ENCODE results near the gene CROCC. TPM values are rescaled to one million over a fixed set of nuclear protein-coding genes. Genes with fewer than 3 reads are reported as not detected.
"Not testable (repeated sequence)": the region's sequence is repeated elsewhere in the genome, so short reads cannot be mapped to it uniquely, and the experiment has no call there.

Gene CROCC
- total and polyA plus RNA-seq, 5 donors: 6.7 to 14.6 (median 11.5) TPM

DNA sequence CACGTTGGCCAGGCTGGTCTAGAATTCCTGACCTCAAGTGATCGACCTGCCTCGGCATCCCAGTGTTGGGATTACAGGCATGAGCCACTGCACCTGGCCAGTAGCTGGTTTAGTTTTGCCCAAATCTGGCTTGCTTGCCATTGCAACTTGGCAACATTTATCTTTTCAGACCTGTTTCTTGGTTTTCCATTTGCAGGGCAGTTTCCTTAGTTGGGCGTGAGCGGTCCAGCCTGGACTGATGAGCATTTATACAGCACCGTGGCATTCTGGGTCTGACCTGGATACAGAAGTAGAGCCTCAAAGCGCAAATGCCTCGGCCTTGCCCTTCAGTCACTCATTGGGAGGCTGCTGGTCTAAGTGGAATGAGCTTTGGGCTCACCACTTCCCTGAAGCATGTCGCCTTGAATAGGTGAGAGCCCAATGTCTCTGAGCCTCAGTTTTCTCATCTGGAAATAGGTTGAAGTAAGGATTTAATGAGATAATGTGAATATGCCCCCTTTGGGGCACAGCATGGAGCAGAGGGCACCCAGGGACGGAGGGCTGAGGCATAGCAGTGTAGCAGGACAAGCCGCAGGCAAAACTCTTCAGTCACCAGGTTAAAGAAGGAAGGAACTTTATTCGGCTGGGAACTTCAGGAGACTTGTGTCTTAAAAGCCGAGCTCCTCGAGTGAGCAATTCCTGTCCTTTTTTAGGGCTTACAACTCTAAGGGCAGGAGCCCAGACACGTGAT, 2.6 kb upstream of the CROCC start:
- H3K4me1 ChIP-seq (ENCODE audit: control insufficient read depth, insufficient read depth, low read length); intact Hi-C loops (cut with DNase I); H3K27ac ChIP-seq (ENCODE audit: low read length); H3K4me3 ChIP-seq (ENCODE audit: low read length); H3K27me3 ChIP-seq (ENCODE audit: control insufficient read depth, insufficient read depth); ATAC-seq; H3K9me3 ChIP-seq (ENCODE audit: control insufficient read depth, low read length): not testable (repeated sequence)
- 89% methylated on average over 15 of the region's 15 CpGs for WGBS
- DNase-seq: peak in 1 of 3 donors; percentile 29

DNA sequence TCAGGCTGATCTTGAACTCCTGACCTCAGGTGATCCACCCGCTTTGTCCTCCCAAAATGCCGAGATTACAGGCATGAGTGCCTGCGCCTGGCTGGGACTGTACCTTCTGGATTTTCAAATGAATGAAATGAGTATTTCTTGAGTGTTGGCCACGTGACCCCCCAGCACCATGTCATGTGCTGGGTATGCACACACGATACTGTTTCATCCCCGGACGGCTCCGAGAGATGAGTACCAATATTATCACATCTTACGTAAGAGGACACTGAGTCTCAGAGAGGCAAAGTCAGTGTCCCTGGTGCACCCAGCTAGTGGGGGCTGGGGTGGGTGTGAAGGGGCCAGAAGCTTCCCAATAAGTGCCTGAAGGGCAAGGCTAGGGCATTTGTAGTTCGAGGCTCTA, 780 bp upstream of the CROCC start:
- ATAC-seq (no peak), DNase-seq (peak in 1 of 3 donors; percentile 27)
- intact Hi-C loops (cut with DNase I): no loop called here
- no peak overlapping the region for H3K4me3 ChIP-seq (ENCODE audit: low read length)
- whole genome bisulfite sequencing: 87% methylated on average over 10 of the region's 10 CpGs
- no peaks in the 10 kb centered on the region for H3K27me3 ChIP-seq (ENCODE audit: control insufficient read depth, insufficient read depth)
- H3K9me3 ChIP-seq (ENCODE audit: control insufficient read depth, low read length): no peaks in the 10 kb centered on the region
- no peaks in the 10 kb centered on the region for H3K4me1 ChIP-seq (ENCODE audit: control insufficient read depth, insufficient read depth, low read length)
- H3K27ac ChIP-seq (ENCODE audit: low read length): no peak overlapping the region

GRCh38 chr1:16922466-16922865, 735 bp downstream of the CROCC start:
- no peaks in the 10 kb centered on the region for H3K27me3 ChIP-seq (ENCODE audit: control insufficient read depth, insufficient read depth)
- H3K4me3 ChIP-seq (ENCODE audit: low read length): no peak overlapping the region
- no peaks in the 10 kb centered on the region for H3K9me3 ChIP-seq (ENCODE audit: control insufficient read depth, low read length)
- intact Hi-C loops (cut with DNase I): no loop called here
- no peaks in the 10 kb centered on the region for H3K4me1 ChIP-seq (ENCODE audit: control insufficient read depth, insufficient read depth, low read length)
- DNase-seq (peak in 1 of 3 donors; percentile 36), ATAC-seq (no peak)
- 90% methylated on average over 10 of the region's 10 CpGs for WGBS
- H3K27ac ChIP-seq (ENCODE audit: low read length): no peak overlapping the region

DNA sequence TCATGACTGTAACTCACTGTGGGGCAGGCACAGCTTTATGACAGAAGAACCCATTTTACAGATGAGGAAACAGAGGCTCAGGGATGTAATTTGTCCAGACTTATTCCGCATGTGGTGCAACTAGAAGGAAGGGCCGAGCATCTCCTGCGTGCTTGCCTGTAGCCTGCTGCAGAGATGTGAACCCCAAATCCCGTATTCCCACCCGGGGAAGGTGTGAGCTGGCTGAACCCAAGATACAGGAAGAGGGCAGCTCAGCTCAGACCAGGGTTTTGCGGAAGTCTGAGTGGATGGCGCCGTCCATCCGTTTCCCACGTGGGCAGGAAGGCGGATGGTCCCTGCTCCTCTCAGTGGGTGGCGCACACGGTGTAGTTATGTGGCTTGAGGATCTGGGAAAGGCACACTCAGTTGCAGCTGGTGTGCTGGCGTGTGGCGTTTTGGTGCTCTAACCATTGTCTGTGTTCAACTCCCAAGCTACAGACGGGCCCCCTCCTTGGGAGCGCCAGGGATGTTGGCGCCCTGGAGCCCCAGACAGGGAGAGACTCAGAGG, 1.2 kb downstream of the CROCC start:
- Histone ChIP-seq H3K27ac (ENCODE audit: low read length) (no peak overlapping the region), H3K9me3 (ENCODE audit: control insufficient read depth, low read length) (no peaks in the 10 kb centered on the region), H3K27me3 (ENCODE audit: control insufficient read depth, insufficient read depth) (no peaks in the 10 kb centered on the region), H3K4me1 (ENCODE audit: control insufficient read depth, insufficient read depth, low read length) (no peaks in the 10 kb centered on the region), H3K4me3 (ENCODE audit: low read length) (no peak overlapping the region)
- DNase-seq (peak in 1 of 3 donors; percentile 55), ATAC-seq (no peak)
- intact Hi-C loops (cut with DNase I): no loop called here
- WGBS: 83% methylated on average over 18 of the region's 18 CpGs

DNA sequence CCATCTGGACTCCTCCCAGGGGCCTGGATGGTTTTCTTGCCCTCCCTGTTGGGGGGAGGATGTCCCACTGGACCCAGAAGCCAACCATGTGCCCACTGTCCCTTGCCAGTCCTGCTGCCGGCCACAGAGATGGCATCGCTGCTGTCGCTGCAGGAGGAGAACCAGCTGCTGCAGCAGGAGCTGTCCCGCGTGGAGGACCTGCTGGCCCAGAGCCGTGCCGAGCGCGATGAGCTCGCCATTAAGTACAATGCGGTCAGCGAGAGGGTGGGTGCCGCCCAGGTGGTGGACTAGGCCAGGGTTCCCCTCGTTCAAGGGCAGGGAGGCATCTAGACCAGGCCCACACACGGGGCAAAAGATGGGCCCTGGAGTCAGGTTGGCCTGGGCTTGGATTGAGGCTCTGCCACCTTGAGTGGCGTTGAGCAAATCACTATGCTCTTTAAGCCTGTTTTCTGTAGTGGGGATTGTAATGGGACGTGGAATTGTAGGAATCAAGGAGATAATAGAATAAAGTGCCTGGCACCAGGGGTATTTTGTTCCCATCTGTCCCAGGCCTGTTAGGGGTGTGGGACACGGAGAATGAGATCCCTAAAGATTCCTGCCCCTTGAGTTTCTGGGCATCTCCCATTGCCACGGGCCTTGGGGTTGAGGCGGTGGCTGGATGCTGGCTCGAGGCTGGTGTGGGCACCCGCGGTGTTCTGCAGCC, 2.6 kb downstream of the CROCC start:
- 88% methylated on average over 23 of the region's 23 CpGs for WGBS
- Histone ChIP-seq H3K9me3 (ENCODE audit: control insufficient read depth, low read length) (no peaks in the 10 kb centered on the region), H3K4me1 (ENCODE audit: control insufficient read depth, insufficient read depth, low read length) (no peaks in the 10 kb centered on the region), H3K27ac (ENCODE audit: low read length) (no peak overlapping the region), H3K27me3 (ENCODE audit: control insufficient read depth, insufficient read depth) (no peaks in the 10 kb centered on the region), H3K4me3 (ENCODE audit: low read length) (no peak overlapping the region)
- ATAC-seq (no peak), DNase-seq (peak in 1 of 3 donors; percentile 67)
- intact Hi-C loops (cut with DNase I): no loop called here

- no peaks in the 10 kb centered on the region for H3K27me3 ChIP-seq (ENCODE audit: control insufficient read depth, insufficient read depth)
- intact Hi-C loops (cut with DNase I): no loop called here
- 93% methylated on average over 13 of the region's 13 CpGs for WGBS
- H3K4me3 ChIP-seq (ENCODE audit: low read length): no peak overlapping the region
- no peaks in the 10 kb centered on the region for H3K9me3 ChIP-seq (ENCODE audit: control insufficient read depth, low read length)
- H3K27ac ChIP-seq (ENCODE audit: low read length): no peak overlapping the region
- DNase-seq (peak in 1 of 3 donors; percentile 61), ATAC-seq (no peak)
- no peaks in the 10 kb centered on the region for H3K4me1 ChIP-seq (ENCODE audit: control insufficient read depth, insufficient read depth, low read length)
Observed at GRCh38 chr1:16924919-16925477, 3.3 kb downstream of the CROCC start.

DNA sequence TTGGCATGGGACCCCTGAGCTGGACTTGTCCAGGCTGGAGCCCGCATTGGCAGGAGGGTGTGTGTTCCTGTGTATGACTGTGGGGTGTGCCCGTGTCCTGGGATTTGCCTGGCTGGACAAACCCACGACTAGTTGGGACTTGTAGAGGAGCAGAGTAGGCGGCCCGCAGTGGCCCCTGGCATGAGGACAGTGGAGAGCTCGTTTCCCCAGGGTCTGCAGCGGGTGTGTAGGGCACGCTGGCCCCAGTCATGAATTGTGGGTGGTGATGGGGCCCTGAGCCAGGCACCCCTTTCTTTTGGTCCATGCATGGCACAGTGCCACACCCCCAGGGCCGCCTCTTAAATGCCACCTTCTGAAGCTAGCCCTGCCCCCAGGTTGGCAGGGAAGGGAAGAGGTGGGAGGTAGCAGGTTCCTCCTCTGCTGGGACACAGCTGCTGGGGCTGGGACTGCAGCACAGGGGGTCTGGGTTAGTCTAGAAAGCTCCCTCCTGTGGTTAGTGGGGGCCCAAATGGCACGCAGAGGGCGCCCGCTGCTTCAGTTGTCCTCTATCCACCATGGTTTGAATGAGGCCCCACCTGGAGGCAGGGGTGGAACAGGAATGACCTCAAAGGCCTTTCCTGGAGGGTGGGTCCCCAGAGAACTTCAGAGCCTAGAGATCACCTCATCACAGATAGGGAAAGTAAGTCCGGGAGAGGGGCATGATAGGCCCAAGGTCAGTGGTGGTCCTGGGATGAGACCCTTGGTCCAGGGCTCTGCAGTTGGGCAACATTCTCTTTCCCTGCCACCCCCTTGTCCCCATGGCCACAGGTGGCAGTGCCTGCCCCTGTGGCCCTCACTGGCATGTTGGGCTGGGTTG, 4.1 kb downstream of the CROCC start:
- Histone ChIP-seq H3K27ac (ENCODE audit: low read length) (no peak overlapping the region), H3K4me3 (ENCODE audit: low read length) (no peak overlapping the region), H3K27me3 (ENCODE audit: control insufficient read depth, insufficient read depth) (no peaks in the 10 kb centered on the region), H3K9me3 (ENCODE audit: control insufficient read depth, low read length) (no peaks in the 10 kb centered on the region), H3K4me1 (ENCODE audit: control insufficient read depth, insufficient read depth, low read length) (no peaks in the 10 kb centered on the region)
- DNase-seq: peak in 1 of 3 donors; percentile 67
- WGBS: 90% methylated on average over 13 of the region's 13 CpGs
- intact Hi-C loops (cut with DNase I): no loop called here
- ATAC-seq: no peak

- H3K27ac ChIP-seq (ENCODE audit: low read length): no peak overlapping the region
- WGBS: 66% methylated on average over 10 of the region's 10 CpGs
- no peak overlapping the region for H3K4me3 ChIP-seq (ENCODE audit: low read length)
- no peaks in the 10 kb centered on the region for H3K4me1 ChIP-seq (ENCODE audit: control insufficient read depth, insufficient read depth, low read length)
- DNase-seq (peak in 1 of 3 donors; percentile 40), ATAC-seq (no peak)
- no peaks in the 10 kb centered on the region for H3K27me3 ChIP-seq (ENCODE audit: control insufficient read depth, insufficient read depth)
- intact Hi-C loops (cut with DNase I): no loop called here
- no peaks in the 10 kb centered on the region for H3K9me3 ChIP-seq (ENCODE audit: control insufficient read depth, low read length)
Observed at GRCh38 chr1:16926491-16927073, 4.9 kb downstream of the CROCC start.

DNA sequence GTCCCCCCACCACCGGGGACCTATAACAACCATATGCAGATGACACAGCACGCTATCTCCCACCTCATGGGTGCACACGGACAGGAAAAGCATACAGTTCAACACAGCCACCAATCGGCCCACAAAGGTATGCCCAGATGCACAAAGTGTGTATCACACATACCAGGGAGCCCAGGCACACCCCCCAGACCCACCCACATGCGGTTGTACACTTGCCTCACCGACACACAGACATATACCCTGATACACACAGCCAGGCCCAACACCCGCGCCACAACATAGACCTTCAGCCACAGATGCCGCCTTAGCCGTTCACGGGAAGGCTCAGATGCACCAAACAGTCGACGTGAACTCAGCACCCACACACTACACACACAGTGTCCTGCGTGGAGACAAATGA, 5.5 kb downstream of the CROCC start:
- Histone ChIP-seq H3K27me3 (ENCODE audit: control insufficient read depth, insufficient read depth) (no peaks in the 10 kb centered on the region), H3K4me1 (ENCODE audit: control insufficient read depth, insufficient read depth, low read length) (no peaks in the 10 kb centered on the region), H3K27ac (ENCODE audit: low read length) (no peak overlapping the region), H3K4me3 (ENCODE audit: low read length) (no peak overlapping the region), H3K9me3 (ENCODE audit: control insufficient read depth, low read length) (no peaks in the 10 kb centered on the region)
- DNase-seq (peak in 1 of 3 donors; percentile 23), ATAC-seq (no peak)
- WGBS: 94% methylated on average over 14 of the region's 14 CpGs
- intact Hi-C loops (cut with DNase I): no loop called here

DNA sequence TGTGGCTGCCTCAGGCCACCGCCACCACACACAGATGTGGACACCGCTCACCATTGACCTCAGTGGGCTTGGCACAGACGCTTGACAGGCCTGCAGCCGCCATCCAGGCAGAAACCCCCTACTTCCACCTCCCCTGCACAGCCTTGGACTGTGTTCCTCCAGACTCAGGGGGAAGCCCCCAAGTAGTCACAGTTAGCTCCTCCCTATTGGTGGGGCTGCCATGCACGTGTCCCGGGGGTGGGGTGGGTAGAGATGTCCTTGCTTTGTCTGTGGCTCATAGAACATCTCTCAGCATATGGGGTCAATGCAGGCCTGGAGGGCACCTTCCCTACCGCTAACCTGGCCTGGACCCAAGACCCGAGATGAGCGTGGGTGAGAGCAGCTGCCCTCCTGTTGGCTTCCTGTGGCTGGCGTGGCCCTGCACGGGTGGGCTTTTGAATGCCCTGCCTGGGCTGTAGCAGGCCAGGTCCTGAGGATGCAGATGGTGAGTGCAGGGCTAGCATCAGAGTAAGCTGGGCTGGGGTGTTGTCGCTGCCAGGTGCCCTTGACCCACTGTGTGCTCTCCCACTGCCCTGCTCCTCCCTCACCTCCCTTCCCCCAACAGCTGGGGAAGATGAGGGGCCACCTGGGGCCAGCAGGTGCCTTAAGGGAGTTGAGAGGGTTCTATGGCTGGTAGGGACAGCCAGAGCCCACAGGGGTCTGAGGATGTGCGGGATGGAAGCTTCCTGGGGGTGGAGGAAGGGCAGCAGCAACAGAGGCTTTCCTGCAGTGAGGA, 6.2 kb downstream of the CROCC start:
- ATAC-seq (no peak), DNase-seq (peak in 2 of 3 donors; percentile 30 to 45)
- H3K27ac ChIP-seq (ENCODE audit: low read length): no peak overlapping the region
- intact Hi-C loops (cut with DNase I): no loop called here
- WGBS: 84% methylated on average over 13 of the region's 13 CpGs
- no peaks in the 10 kb centered on the region for H3K4me1 ChIP-seq (ENCODE audit: control insufficient read depth, insufficient read depth, low read length)
- no peaks in the 10 kb centered on the region for H3K27me3 ChIP-seq (ENCODE audit: control insufficient read depth, insufficient read depth)
- no peaks in the 10 kb centered on the region for H3K9me3 ChIP-seq (ENCODE audit: control insufficient read depth, low read length)
- H3K4me3 ChIP-seq (ENCODE audit: low read length): no peak overlapping the region

All from right cardiac atrium (tissue), 5 donors.